Mucosa of rectum (tissue), 2 donors: Measurements from ENCODE around the gene ACACA.
"Not testable (repeated sequence)": the region's sequence is repeated elsewhere in the genome, so short reads cannot be mapped to it uniquely, and the experiment has no call there.

Experiments
- H3K27ac ChIP-seq, 2 donors: one replicate each; pipeline ENCODE4 v1.7.0; 2013; ENCODE audit warnings: inconsistent platforms in 2 of 2, low read depth in 2 of 2, low read length in 2 of 2
- H3K27me3 ChIP-seq, 2 donors: one replicate each; pipeline ENCODE4 v1.7.0; 2013; ENCODE audit warnings: low read length in 2 of 2; ENCODE audit not compliant: control insufficient read depth in 2 of 2, insufficient read depth in 2 of 2
- H3K36me3 ChIP-seq, 2 donors: one replicate each; pipeline ENCODE4 v1.7.0; 2013; ENCODE audit warnings: low read length in 2 of 2; ENCODE audit not compliant: control insufficient read depth in 2 of 2, insufficient read depth in 2 of 2
- H3K4me1 ChIP-seq, 2 donors: one replicate each; pipeline ENCODE4 v1.7.0; 2013; ENCODE audit warnings: low read length in 2 of 2, mild to moderate bottlenecking in 1 of 2; ENCODE audit not compliant: control insufficient read depth in 2 of 2, insufficient read depth in 2 of 2
- H3K4me3 ChIP-seq, 2 donors: one replicate each; pipeline ENCODE4 v1.7.0; 2013; ENCODE audit warnings: low read length in 2 of 2
- H3K9ac ChIP-seq, 2 donors: one replicate each; pipeline ENCODE4 v1.7.0; 2013; ENCODE audit warnings: low read length in 2 of 2, low read depth in 1 of 2, mild to moderate bottlenecking in 1 of 2
- H3K9me3 ChIP-seq, 2 donors: one replicate each; pipeline ENCODE4 v1.7.0; 2013; ENCODE audit warnings: low read length in 2 of 2; ENCODE audit not compliant: control insufficient read depth in 2 of 2
- donor health status: healthy.
- donor health status: Normal muscosa, but diverticular disease.

Gene ACACA

GRCh38 chr17:37429039-37429438 is 22.4 kb upstream of the ACACA start:
- H3K4me1 ChIP-seq, result no peaks in the 10 kb centered on the region
- no peak overlapping the region for H3K9ac ChIP-seq
- no peak overlapping the region for H3K4me3 ChIP-seq
- H3K27me3 ChIP-seq, result no peaks in the 10 kb centered on the region
- no peaks in the 10 kb centered on the region for H3K9me3 ChIP-seq
- H3K27ac ChIP-seq, result no peak overlapping the region
- peaks cover 19 to 33% of the 10 kb centered on the region in 2 donors for H3K36me3 ChIP-seq

GRCh38 chr17:37425268-37425667 is 18.6 kb upstream of the ACACA start:
- H3K9me3 ChIP-seq, result no peaks in the 10 kb centered on the region
- H3K4me3 ChIP-seq, result no peak overlapping the region
- H3K27me3 ChIP-seq, result no peaks in the 10 kb centered on the region
- no peak overlapping the region for H3K27ac ChIP-seq
- H3K9ac ChIP-seq, result no peak overlapping the region
- no peaks in the 10 kb centered on the region for H3K4me1 ChIP-seq
- H3K36me3 ChIP-seq, result peaks cover 23 to 39% of the 10 kb centered on the region in 2 donors

- H3K27me3 ChIP-seq, result no peaks in the 10 kb centered on the region
- no peaks in the 10 kb centered on the region for H3K9me3 ChIP-seq
- no peaks in the 10 kb centered on the region for H3K4me1 ChIP-seq
- H3K36me3 ChIP-seq, result peaks cover 28 to 44% of the 10 kb centered on the region in 2 donors
- H3K27ac ChIP-seq, result no peak overlapping the region
- no peak overlapping the region for H3K9ac ChIP-seq
- no peak overlapping the region for H3K4me3 ChIP-seq
These were observed 16.5 kb upstream of the ACACA start for GRCh38 chr17:37422971-37423625.

GRCh38 chr17:37417852-37418251 is 11.2 kb upstream of the ACACA start:
- no peak overlapping the region for H3K27ac ChIP-seq
- no peak overlapping the region for H3K4me3 ChIP-seq
- peaks cover 22 to 33% of the 10 kb centered on the region in 2 donors for H3K36me3 ChIP-seq
- no peak overlapping the region for H3K9ac ChIP-seq
- H3K4me1 ChIP-seq, result no peaks in the 10 kb centered on the region
- H3K27me3 ChIP-seq, result no peaks in the 10 kb centered on the region
- H3K9me3 ChIP-seq, result no peaks in the 10 kb centered on the region

DNA sequence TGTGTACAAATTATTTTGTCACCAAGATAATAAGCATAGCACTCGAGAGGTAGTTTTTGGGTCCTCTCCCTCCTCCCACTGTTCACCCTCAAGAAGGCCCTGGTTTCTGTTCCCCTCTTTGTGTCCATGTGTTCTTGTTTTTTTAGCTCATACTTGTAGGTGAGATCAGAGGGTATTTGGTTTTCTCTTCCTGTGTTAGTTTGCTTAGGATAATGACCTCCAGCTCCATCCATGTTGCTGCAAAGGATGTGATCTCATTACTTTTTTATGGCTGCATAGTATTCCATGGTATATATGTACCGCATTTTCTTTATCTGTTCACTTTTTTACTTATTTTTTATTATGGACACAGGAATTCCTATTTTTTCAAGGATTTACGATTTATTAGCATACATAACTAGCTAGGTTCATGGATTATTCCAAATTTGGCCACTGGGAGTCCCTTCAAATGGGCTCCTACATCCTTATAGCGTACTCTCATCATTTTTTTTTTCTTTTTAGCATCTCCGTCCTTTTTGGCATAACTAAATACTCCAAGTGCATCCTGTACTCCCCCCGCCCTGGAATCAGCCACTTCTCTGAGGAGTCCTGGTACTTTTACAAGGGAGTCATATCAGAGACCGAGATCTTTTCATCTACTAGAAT is 7.4 kb upstream of the ACACA start:
- Histone ChIP-seq H3K27me3 (no peaks in the 10 kb centered on the region), H3K9ac (no peak overlapping the region), H3K9me3 (no peaks in the 10 kb centered on the region), H3K27ac (no peak overlapping the region), H3K4me3 (no peak overlapping the region), H3K4me1 (no peaks in the 10 kb centered on the region), H3K36me3 (peaks cover 14 to 31% of the 10 kb centered on the region in 2 donors)

- no peak overlapping the region for H3K4me3 ChIP-seq
These were observed 3.7 kb upstream of the ACACA start for GRCh38 chr17:37410357-37410756.

DNA sequence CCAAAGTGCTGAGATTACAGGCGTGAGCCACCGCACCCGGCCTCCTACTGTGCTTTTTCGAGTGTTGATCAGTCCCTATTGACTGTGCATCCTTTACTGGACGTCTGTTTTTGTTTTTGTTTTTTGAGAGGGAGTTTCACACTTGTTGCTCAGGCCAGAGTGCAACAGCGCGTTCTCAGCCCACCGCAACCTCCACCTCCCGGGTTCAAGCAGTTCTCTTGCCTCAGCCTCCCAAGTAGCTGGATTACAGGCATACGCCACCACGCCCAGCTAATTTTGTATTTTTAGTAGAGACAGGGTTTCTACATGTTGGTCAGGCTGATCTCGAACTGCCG is 1.5 kb upstream of the ACACA start:
- H3K4me1 ChIP-seq, result peaks cover 9 to 15% of the 10 kb centered on the region in 2 donors
- not testable (repeated sequence) for H3K27me3 ChIP-seq, H3K9me3 ChIP-seq, H3K4me3 ChIP-seq, H3K9ac ChIP-seq, H3K27ac ChIP-seq, H3K36me3 ChIP-seq

More at GRCh38 chr17:37410357-37410756, 3.7 kb upstream of the ACACA start:
- peaks cover 8 to 10% of the 10 kb centered on the region in 2 donors for H3K4me1 ChIP-seq
- H3K9ac ChIP-seq, result no peak overlapping the region
- no peak overlapping the region for H3K27ac ChIP-seq
- H3K27me3 ChIP-seq, result no peaks in the 10 kb centered on the region
- no peaks in the 10 kb centered on the region for H3K9me3 ChIP-seq
- H3K36me3 ChIP-seq, result peaks cover 12 to 17% of the 10 kb centered on the region in 2 donors

DNA sequence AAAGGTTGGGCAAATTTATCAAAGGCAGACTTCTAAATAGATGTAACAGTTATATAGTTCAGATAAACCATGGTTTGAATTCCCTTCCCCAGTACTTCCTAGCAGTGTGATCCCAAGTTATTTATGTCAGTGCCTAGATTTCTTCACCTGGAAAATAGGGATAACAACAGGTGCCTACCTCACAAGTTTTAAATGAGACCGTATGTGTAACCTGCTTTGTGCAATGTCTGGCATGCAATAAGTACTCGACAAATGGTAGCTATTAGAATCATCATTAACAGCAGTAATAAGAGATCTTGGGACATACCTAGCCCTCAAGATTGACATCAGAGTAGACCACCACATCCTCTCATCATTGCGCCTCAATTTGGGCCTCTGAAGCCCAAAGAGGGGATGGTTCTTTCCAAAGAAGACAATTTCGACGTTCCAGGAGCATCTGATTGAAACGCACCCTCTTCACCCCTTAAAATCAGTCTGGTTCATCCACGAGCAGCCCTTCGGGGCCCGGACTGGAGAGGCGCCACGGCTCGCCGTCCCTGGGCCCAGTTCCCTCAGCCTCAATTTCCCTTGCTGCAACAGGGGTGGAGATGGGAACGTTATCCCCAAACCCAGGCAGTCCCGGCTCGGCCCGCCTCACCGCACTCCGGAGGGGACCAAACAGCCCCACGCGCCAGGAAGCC is 541 bp downstream of the ACACA start:
- no peaks in the 10 kb centered on the region for H3K27me3 ChIP-seq
- H3K27ac ChIP-seq, result peak overlapping the region; percentile 78 to 85
- H3K4me1 ChIP-seq, result peaks cover 9 to 15% of the 10 kb centered on the region in 2 donors
- peak overlapping the region; percentile 83 to 91 for H3K9ac ChIP-seq
- peaks cover 0 to 2% of the 10 kb centered on the region in 2 donors for H3K36me3 ChIP-seq
- H3K9me3 ChIP-seq, result no peaks in the 10 kb centered on the region
- peak overlapping the region; percentile 90 to 96 for H3K4me3 ChIP-seq

- Histone ChIP-seq H3K9ac (peak overlapping the region in 1 of 2 donors; percentile 19), H3K4me3 (peak overlapping the region; percentile 90 to 96), H3K4me1 (peaks cover 9 to 15% of the 10 kb centered on the region in 2 donors)
- H3K27me3 ChIP-seq, H3K27ac ChIP-seq, H3K9me3 ChIP-seq, H3K36me3 ChIP-seq: not testable (repeated sequence)
These were observed 1.1 kb downstream of the ACACA start for GRCh38 chr17:37405522-37405921.

DNA sequence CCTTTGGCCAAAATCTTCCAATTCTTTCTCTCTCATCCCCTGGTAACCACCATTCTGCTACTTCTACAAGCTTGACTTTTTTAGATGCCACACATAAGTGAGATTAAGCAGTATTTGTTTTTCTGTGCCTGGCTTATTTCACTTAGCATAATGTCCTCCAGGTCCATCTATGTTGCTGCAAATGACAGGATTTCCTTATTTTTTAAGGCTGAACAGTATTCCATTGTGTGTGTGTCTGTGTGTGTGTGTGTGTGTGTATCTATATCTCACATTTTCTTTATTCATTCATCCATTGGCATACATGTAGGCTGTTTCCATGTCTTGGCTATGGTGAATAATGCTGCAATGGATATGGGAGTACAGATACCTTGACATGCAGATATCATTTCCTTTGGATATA is 6.1 kb downstream of the ACACA start:
- Histone ChIP-seq H3K4me1 (peaks cover 2 to 6% of the 10 kb centered on the region in 2 donors), H3K36me3 (no peaks in the 10 kb centered on the region), H3K27me3 (no peaks in the 10 kb centered on the region), H3K9ac (no peak overlapping the region), H3K27ac (no peak overlapping the region), H3K9me3 (no peaks in the 10 kb centered on the region), H3K4me3 (no peak overlapping the region)
